Measurements from ENCODE around the gene WWOX. TPM values are rescaled to one million over a fixed set of nuclear protein-coding genes. Genes with fewer than 3 reads are reported as not detected.

Gene WWOX
- total and polyA plus RNA-seq, 2 of the 4 experiments (the other 2 are of a cell fraction), result 2.7 to 5.4 TPM

GRCh38 chr16:79051313-79051712 lies 951.9 kb downstream of the WWOX start:
- H3K9me3 ChIP-seq (ENCODE audit: control insufficient read depth, insufficient read depth, low read length), result peaks cover 32% of the 10 kb centered on the region
- H3K4ac ChIP-seq (ENCODE audit: low read depth, low read length), result no peak overlapping the region
- no peak overlapping the region for H2BK15ac ChIP-seq (ENCODE audit: low read depth, low read length)
- dilution Hi-C loops (cut with HindIII; ENCODE audit: low sequenced_read_pairs, unreplicated experiment), result no loop called here
- H3K23ac ChIP-seq (ENCODE audit: low read depth, low read length), result no peak overlapping the region
- ATAC-seq (ENCODE audit: low read depth) (no peak), DNase-seq (no peak)
- no peak overlapping the region for H4K91ac ChIP-seq (ENCODE audit: insufficient read depth, low read depth, low read length)
- no peaks in the 10 kb centered on the region for H4K20me1 ChIP-seq (ENCODE audit: insufficient read depth, low read length)
- no peak overlapping the region for H2AK5ac ChIP-seq (ENCODE audit: low read depth, low read length)
- no peaks in the 10 kb centered on the region for H3K9me1 ChIP-seq (ENCODE audit: insufficient read depth, low read length)
- H2AK9ac ChIP-seq (replicated peaks; ENCODE audit: low read depth, low read length, poor library complexity), result no peak overlapping the region
- no peak overlapping the region for H3K4me2 ChIP-seq (ENCODE audit: low read depth, low read length)
- no peak for TF ChIP-seq NFE2L2 (IDR thresholded peaks at IDR 0.05; ENCODE audit: low read depth, low read length)
- no peak for TF ChIP-seq CEBPB (IDR thresholded peaks at IDR 0.05; ENCODE audit: low read depth, low read length)
- TF ChIP-seq USF2 (IDR thresholded peaks at IDR 0.05; ENCODE audit: low read depth, low read length), result no peak
- no peak for TF ChIP-seq RAD21 (IDR thresholded peaks at IDR 0.05; ENCODE audit: low read length)
- no peak for TF ChIP-seq CTCF (conservative IDR thresholded peaks at IDR 0.05; ENCODE audit: low read depth, low read length)
- no peak for TF ChIP-seq MAZ (IDR thresholded peaks at IDR 0.05; ENCODE audit: borderline replicate concordance, low read depth, low read length)
- no peak for TF ChIP-seq RFX5 (IDR thresholded peaks at IDR 0.05; ENCODE audit: low read depth, low read length)
- no peak for TF ChIP-seq MXI1 (IDR thresholded peaks at IDR 0.05; ENCODE audit: borderline replicate concordance, low read depth, low read length)
- no peak for TF ChIP-seq RCOR1 (IDR thresholded peaks at IDR 0.05; ENCODE audit: insufficient replicate concordance, low read length)
- TF ChIP-seq ELK1 (IDR thresholded peaks at IDR 0.05; ENCODE audit: borderline replicate concordance, low read depth, low read length), result no peak
- no peak for TF ChIP-seq FOS (IDR thresholded peaks at IDR 0.05; ENCODE audit: low read depth, low read length)
- no peak for TF ChIP-seq POLR2A (IDR thresholded peaks at IDR 0.05; ENCODE audit: low read depth, low read length)
- no peaks in the 10 kb centered on the region for H3K79me1 ChIP-seq (ENCODE audit: low read depth in 1 of 2, low read length in 2 of 2)
- H3K14ac ChIP-seq (replicated peaks; ENCODE audit: low read depth, low read length), result no peak overlapping the region
- ChIA-PET POLR2A (ENCODE audit: unreplicated experiment) (no interaction called here), CTCF (no interaction called here)
- no peak overlapping the region for H3K18ac ChIP-seq (ENCODE audit: low read depth, low read length)
- H3K4me1 ChIP-seq (ENCODE audit: control insufficient read depth, insufficient read depth, low read length), result no peaks in the 10 kb centered on the region
- in situ Hi-C loops (cut with MboI; ENCODE audit: low sequenced_read_pairs), result no loop called here
- no peak overlapping the region for H2BK120ac ChIP-seq (ENCODE audit: low read depth, low read length)
- no peaks in the 10 kb centered on the region for H3K27me3 ChIP-seq (ENCODE audit: control insufficient read depth, insufficient read depth, low read length)
- no peak overlapping the region for H3K9ac ChIP-seq (ENCODE audit: low read depth, low read length)
- WGBS, 2 experiments (ENCODE audit: extremely low coverage in 2 of 2, insufficient read length in 1 of 2), result no CpG with 5 or more reads among the region's 4 CpGs
- H2AFZ ChIP-seq (replicated peaks; ENCODE audit: low read length, poor library complexity), result no peak overlapping the region
- no peaks in the 10 kb centered on the region for H3K36me3 ChIP-seq (ENCODE audit: control insufficient read depth, insufficient read depth, low read length)
- intact Hi-C loops (cut with micrococcal nuclease), result no loop called here
- H3K27ac ChIP-seq (ENCODE audit: insufficient read depth, low read length), result no peak overlapping the region
- H4K5ac ChIP-seq (ENCODE audit: low read depth, low read length), result no peak overlapping the region
- no peak overlapping the region for H3K4me3 ChIP-seq (ENCODE audit: insufficient read depth, low read depth, low read length)
- H4K8ac ChIP-seq (ENCODE audit: low read depth in 2 of 2, low read length in 2 of 2), result no peak overlapping the region
- H2BK5ac ChIP-seq (ENCODE audit: low read depth, low read length, poor library complexity, severe bottlenecking), result no peak overlapping the region
- H2BK20ac ChIP-seq (ENCODE audit: low read depth, low read length), result no peak overlapping the region
- no peak overlapping the region for H3K56ac ChIP-seq (ENCODE audit: extremely low read depth, insufficient read depth, low read length)
- BruUV-seq (replicated peaks), result no TSS peak
